GM21717 (cell line): ENCODE results near the gene AKAP8L.

Source experiments
- ATAC-seq: cut with Tn5 transposase; IDR thresholded peaks from one replicate; pipeline ENCODE4 v1.9.1; 2021; ENCODE audit warnings: mild to moderate bottlenecking, moderate library complexity; ENCODE audit not compliant: unreplicated experiment

The AKAP8L gene

GRCh38 chr19:15394426-15394825 lies 24.4 kb downstream of the AKAP8L start:
- ATAC-seq = no peak

GRCh38 chr19:15393963-15394362 lies 24.8 kb downstream of the AKAP8L start:
- no peak for ATAC-seq

GRCh38 chr19:15390814-15391213 lies 28.0 kb downstream of the AKAP8L start:
- ATAC-seq = no peak

GRCh38 chr19:15381864-15382263 lies 36.9 kb downstream of the AKAP8L start:
- no peak for ATAC-seq

- ATAC-seq = no peak
These were observed 37.4 kb downstream of the AKAP8L start for GRCh38 chr19:15381429-15381828.

GRCh38 chr19:15379999-15380647 lies 38.7 kb downstream of the AKAP8L start:
- ATAC-seq = peak; percentile 36

- peak; percentile 71 for ATAC-seq
These were observed 39.4 kb downstream of the AKAP8L start, which contains the start of gene AKAP8 for GRCh38 chr19:15379083-15379998. TSS of gene AKAP8 (minus strand) at chr19:15379787. CDS start at chr19:15379731, 56 bp downstream.

GRCh38 chr19:15378534-15379082 lies 40.2 kb downstream of the AKAP8L start:
- ATAC-seq = peak; percentile 7

GRCh38 chr19:15374796-15375440 lies 43.9 kb downstream of the AKAP8L start:
- no peak for ATAC-seq

- ATAC-seq = no peak
These were observed 44.6 kb downstream of the AKAP8L start for GRCh38 chr19:15374105-15374651.

GRCh38 chr19:15373644-15374043 lies 45.1 kb downstream of the AKAP8L start:
- no peak for ATAC-seq

GRCh38 chr19:15372891-15373301 lies 45.9 kb downstream of the AKAP8L start:
- ATAC-seq = no peak

- ATAC-seq = no peak
These were observed 46.3 kb downstream of the AKAP8L start for GRCh38 chr19:15372470-15372869.

- no peak for ATAC-seq
These were observed 46.9 kb downstream of the AKAP8L start for GRCh38 chr19:15371786-15372380.

- no peak for ATAC-seq
These were observed 47.7 kb downstream of the AKAP8L start for GRCh38 chr19:15371119-15371518.

GRCh38 chr19:15369594-15369891 lies 49.2 kb downstream of the AKAP8L start:
- no peak for ATAC-seq

- ATAC-seq = no peak
These were observed 49.8 kb downstream of the AKAP8L start for GRCh38 chr19:15368798-15369593.

GRCh38 chr19:15368051-15368632 lies 50.6 kb downstream of the AKAP8L start:
- no peak for ATAC-seq

- no peak for ATAC-seq
These were observed 51.3 kb downstream of the AKAP8L start for GRCh38 chr19:15367439-15367838.

- no peak for ATAC-seq
These were observed 53.5 kb downstream of the AKAP8L start for GRCh38 chr19:15365264-15365663.
